Activated CD8-positive, alpha-beta memory T cell treated with anti-CD3 and anti-CD28 coated beads for 4 hours (primary cell): ENCODE measurements around the gene CIAO3.
A peak's percentile ranks its signal among the peaks of the same experiment; 100 is the strongest.
"Not testable (repeated sequence)": the region's sequence is repeated elsewhere in the genome, so short reads cannot be mapped to it uniquely, and the experiment has no call there.

Source experiments
- DNase-seq, 2 donors: peaks; one replicate each; pipeline ENCODE4 v3.0.0-alpha.2; 2020; ENCODE audit warnings: low read depth in 2 of 2

Gene CIAO3

GRCh38 chr16:723695-724094 lies 17.1 kb downstream of the CIAO3 start:
- no peak for DNase-seq

- DNase-seq, result no peak
Measured at GRCh38 chr16:722835-723633, 17.8 kb downstream of the CIAO3 start.

- DNase-seq, result no peak
Measured at GRCh38 chr16:721765-722540, 18.8 kb downstream of the CIAO3 start.

GRCh38 chr16:720990-721764 lies 19.6 kb downstream of the CIAO3 start, which contains the start of gene ANTKMT:
Gene ANTKMT, plus strand, starts transcription at chr16:721146. Its CDS starts 129 bp downstream, at chr16:721275.
- DNase-seq, result peak; percentile 46 to 48

GRCh38 chr16:720447-720989 lies 20.3 kb downstream of the CIAO3 start:
- DNase-seq, result no peak

- DNase-seq, result no peak
Measured at GRCh38 chr16:719815-720446, 20.9 kb downstream of the CIAO3 start.

GRCh38 chr16:718922-719321 lies 21.9 kb downstream of the CIAO3 start:
- DNase-seq, result no peak

GRCh38 chr16:718389-718788 lies 22.4 kb downstream of the CIAO3 start:
- DNase-seq, result no peak

- no peak for DNase-seq
Measured at GRCh38 chr16:717450-718245, 23.1 kb downstream of the CIAO3 start.

GRCh38 chr16:716768-717325 lies 23.9 kb downstream of the CIAO3 start:
- no peak for DNase-seq

GRCh38 chr16:716200-716568 lies 24.6 kb downstream of the CIAO3 start:
- DNase-seq, result no peak

- DNase-seq, result no peak
Measured at GRCh38 chr16:715477-716199, 25.2 kb downstream of the CIAO3 start.

- peak; percentile 71 to 78 for DNase-seq
Measured at GRCh38 chr16:714558-715476, 26.0 kb downstream of the CIAO3 start, which contains the start of gene METRN. Gene METRN, plus strand, starts transcription at chr16:715118. Its CDS starts 172 bp downstream, at chr16:715290.

GRCh38 chr16:714079-714478 lies 26.7 kb downstream of the CIAO3 start:
- DNase-seq, result no peak

GRCh38 chr16:712740-713250 lies 28.0 kb downstream of the CIAO3 start:
- DNase-seq, result not testable (repeated sequence)

- DNase-seq, result peak; percentile 50 to 59
Measured at GRCh38 chr16:711548-712320, 29.1 kb downstream of the CIAO3 start.

GRCh38 chr16:711084-711483 lies 29.7 kb downstream of the CIAO3 start:
- DNase-seq, result no peak
